Esophagus muscularis mucosa (tissue), 3 donors: Measurements from ENCODE around the gene BBS9.
"Not testable (repeated sequence)": the region's sequence is repeated elsewhere in the genome, so short reads cannot be mapped to it uniquely, and the experiment has no call there.

Source experiments
- CTCF ChIP-seq, 3 experiments: fragments of 200-600 bp in 2 of 3; fragments of 450-650 bp in 1 of 3; sonication (generic) in 2 of 3; IDR thresholded peaks; one replicate each; pipeline ENCODE4 v1.5.1; 2017 to 2019; ENCODE audit warnings: antibody characterized with exemption in 3 of 3, mild to moderate bottlenecking in 2 of 3, moderate library complexity in 1 of 3
- POLR2A ChIP-seq: fragments of 450-650 bp; IDR thresholded peaks from one replicate; pipeline ENCODE4 v1.6.1; 2017; ENCODE audit warnings: antibody characterized with exemption, moderate library complexity, mild to moderate bottlenecking, low read depth
- POLR2AphosphoS5 ChIP-seq, 2 donors: sonication (generic); formaldehyde crosslinking; IDR thresholded peaks; one replicate each; pipeline ENCODE4 v1.6.1; 2017; ENCODE audit warnings: antibody characterized with exemption in 2 of 2

GRCh38 chr7:33527613-33528012 lies 398.2 kb downstream of the BBS9 start:
- not testable (repeated sequence) for TF ChIP-seq CTCF (IDR thresholded peaks at IDR 0.05); POLR2A; POLR2AphosphoS5 (IDR thresholded peaks at IDR 0.05)
